ENCODE results near the gene CDH4. TPM values are rescaled to one million over a fixed set of nuclear protein-coding genes. Genes with fewer than 3 reads are reported as not detected.

CDH4 gene
- total RNA-seq, 1 donor from 2014 or later: 22.3 TPM

DNA sequence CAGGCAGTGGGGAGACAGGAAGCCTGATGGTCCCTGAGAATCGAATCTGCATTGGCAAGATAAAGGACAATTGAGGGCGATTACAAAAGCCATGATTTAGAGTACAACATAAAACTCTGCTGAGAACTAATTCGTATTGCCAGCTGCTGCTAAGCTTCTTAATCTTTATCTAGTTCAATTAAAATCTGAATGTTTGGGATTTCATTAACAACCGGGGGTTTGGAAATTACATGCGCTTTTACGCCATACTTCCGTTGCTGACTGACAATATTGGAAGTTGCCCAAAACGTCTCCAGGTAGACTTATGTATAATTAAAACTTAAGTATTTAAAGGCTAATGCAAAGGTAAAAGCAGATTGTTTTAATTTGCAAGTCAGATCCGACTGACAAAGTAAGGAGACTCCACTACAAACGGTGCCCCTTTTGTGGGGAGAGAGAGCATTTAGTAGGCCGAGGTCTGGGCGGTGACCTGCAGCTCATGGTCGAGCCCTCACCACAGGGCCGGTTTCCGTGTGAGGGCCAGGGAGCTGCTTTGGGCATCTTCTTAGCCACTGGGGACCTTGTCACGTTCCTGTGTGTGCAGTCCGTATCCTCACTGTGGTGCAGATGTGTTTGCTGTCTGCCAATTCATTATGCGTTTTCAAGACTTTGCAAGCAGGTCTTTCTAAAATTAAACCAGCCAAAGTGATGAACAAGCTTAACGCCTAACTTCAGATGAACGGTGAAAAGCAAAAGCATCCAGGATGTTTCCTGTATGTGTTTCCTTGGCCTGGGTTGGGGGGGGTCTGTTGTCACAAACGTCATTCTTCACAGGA, 49.9 kb downstream of the CDH4 start:
- DNase-seq: no peak

DNA sequence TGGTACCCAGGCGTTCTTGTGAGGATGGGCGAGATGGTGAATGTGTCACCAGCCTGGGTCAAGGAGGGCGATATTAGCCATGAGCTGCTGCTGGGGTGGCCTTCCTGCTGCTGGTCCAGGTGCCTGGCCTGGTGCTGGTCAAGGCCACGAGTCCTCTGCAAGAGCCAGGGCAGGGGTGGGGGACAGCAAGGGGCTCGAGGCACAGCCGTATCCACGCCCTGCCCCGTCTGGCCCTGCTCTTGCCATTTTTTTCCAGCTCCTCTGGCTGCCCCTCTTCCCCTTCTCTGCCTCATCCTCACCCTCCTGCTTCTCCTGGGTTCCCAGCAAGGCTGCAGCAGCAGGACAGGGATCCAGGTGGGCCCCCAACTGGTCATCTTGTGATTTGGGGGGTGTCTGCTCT, 51.2 kb downstream of the CDH4 start:
- no peak for DNase-seq

DNA sequence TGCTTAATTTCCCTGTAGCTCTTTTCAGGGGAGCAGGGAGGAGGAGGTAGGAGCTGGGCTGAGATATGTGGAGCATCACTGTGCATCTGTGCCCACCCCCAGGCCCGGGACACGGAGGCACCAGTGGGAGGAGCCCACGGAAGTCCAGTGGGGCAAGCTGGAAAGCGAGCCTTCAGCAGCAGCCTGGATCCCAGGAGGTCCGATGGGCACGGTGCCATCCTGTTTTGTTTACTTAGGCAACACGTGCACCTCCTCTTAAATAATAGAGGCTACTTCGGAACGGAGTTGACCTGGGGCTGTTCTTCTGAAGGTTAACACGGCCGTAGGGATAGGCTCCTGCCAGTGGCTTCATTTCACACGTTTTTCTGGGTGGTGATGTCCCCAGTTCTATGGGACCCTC, 51.6 kb downstream of the CDH4 start:
- no peak for DNase-seq

GRCh38 chr20:61304750-61305149, 52.7 kb downstream of the CDH4 start:
- DNase-seq: no peak

DNA sequence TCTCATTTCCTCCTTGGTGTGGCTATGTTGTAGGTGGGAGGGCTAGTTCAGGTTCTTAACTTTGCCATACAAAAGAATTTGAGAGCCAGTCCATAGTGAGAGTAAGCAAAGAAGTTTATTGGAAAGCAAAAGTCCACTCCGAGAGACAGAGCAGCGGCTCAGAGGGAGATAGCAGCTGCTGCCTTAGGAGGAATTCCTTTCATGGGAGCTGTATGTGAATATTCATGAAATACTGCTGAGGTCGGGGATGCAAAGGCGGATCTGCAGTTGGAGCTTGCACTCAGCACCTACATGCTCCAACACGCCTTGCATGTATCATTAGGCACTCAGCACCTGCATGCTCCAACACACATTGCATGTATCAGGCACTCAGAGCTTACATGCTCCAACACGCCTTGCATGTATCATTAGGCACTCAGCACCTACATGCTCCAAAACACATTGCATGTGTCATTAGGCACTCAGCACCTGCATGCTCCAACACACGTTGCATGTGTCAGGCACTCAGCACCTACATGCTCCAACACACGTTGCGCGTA, 54.9 kb downstream of the CDH4 start:
- no peak for DNase-seq

- no peak for DNase-seq
Measured at GRCh38 chr20:61307686-61308476, 55.8 kb downstream of the CDH4 start.

DNA sequence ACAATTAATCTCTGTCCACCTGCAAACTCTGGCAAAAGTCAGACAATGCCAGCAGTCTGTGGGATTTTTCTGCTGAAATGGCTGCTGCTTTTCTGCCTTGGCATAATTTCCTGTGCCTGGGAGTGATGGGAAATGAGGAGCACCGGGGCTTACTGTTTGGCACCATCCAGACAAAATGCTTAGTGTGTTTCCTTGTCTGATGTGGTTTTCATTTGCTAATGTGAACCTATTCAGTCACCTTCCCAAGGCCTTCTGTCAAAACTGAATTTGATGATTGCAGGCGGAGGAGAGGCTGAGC, 56.4 kb downstream of the CDH4 start:
- no peak for DNase-seq

- DNase-seq: no peak
Measured at GRCh38 chr20:61310954-61311353, 58.9 kb downstream of the CDH4 start.

- DNase-seq: no peak
Measured at GRCh38 chr20:61311656-61312387, 59.8 kb downstream of the CDH4 start.

DNA sequence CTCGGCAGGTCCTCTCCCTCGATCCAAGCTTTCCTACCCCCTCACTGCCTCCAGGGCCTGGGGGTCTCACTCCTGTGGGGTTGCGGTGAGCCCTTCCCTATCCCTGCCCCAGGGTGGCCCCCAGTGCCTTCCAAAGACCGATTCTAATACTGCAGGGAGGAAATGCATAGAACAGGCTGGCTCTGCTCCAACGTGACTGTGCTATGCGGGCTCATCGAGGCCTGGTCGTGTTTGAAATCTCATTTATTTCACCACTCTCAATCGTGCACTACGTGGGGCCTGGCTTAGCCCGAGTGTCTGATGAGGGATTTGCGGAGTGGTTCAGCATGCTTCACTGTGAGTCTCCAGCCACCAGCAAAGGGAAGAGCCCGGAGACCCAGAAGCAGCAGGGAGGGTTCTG, 60.9 kb downstream of the CDH4 start:
- DNase-seq: no peak

DNA sequence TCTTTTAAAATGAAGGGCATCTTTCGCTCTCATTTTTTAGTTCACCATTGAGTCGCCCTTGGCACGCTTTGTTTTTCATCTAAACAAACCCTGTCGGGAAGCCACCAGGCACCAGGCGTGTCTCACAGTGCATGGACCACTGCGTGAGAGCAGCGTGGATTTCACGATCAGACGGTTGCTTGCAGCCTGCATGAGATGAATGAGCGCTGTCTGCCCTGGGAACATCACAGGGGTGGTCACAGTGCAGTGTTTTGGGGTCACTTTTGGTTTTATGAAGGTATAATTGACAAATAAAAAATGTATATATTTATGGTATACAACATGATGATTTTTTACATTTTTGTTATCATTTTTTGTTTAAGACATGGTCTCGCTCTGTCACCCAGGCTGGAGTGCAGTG, 61.3 kb downstream of the CDH4 start:
- DNase-seq: no peak

DNA sequence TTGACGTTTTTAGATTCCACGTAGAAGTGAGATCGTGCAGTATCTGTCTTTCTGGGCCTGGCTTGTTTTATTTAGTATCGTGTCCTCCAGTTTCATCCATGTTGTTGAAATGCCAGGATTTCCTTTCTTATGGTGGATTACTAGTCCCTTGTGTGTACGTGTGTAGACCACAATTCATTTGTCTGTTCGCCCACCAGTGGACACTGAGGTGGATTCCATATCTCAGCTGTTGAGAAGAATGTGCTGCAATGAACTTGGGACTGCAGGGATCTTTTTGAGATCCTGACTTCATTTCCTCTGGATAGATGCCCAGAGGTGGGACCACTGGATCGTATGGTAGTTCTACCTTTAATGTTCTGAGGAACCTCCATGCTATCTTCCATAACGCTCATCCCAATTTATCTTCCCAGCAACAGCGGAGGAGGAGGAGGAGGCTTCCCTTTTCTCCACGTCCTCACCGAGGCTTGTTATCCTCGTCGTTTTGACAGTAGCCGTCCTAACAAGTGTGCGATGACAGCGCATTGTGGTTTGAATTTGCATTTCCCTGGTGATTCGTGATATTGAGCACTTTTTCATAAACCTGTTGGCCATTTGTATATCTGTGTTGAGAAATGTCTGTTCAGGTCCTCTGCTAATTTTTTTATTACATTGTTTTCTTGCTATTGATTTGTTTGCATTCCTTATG, 62.4 kb downstream of the CDH4 start:
- no peak for DNase-seq

DNA sequence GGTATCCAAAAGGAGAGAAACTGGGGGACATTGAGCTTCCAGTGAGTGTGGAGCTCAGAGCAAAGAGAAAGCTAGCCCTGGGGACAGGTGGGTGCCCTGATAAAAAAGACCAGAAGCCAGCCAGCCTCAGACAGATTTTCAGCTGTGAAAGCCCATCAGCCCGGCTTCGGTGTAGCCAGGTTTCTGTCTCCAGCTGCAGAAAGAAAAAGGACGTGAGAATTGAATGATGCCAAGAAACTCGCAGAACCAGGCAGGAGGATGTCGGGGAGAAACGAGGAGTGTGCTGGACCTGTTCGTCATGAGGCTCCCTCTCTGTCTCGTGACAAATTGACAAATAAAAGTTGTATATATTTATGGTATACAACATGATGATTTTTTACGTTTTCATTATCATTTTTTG, 63.3 kb downstream of the CDH4 start:
- no peak for DNase-seq

- DNase-seq: no peak
Measured at GRCh38 chr20:61316346-61316745, 64.3 kb downstream of the CDH4 start.

DNA sequence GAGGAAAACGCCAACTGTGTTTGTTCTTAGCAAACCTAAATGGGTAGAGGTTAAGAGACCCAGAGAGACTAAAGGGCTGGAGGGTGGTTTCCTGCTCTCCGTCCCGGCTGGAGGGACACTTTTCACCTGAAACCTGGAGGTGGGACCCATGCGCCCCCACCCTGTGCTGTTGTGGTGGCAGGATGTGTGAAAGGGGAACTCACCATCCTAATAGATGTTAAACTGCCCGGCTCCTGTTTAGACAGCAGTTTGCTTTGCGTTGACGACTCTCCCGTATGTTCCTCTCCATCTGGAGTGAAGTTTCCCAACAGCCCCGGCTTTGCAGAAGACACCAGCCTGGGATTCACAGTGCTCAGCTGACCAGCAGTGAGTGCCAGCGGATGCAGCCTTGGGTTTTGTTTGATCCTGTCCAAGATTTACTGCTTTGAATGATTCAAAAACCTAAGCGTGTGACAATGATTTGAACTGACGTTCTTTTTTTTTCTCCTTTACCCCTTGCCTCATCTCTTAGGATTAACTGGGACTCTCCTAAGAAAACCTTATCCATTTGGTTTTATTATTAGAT, 66.0 kb downstream of the CDH4 start:
- no peak for DNase-seq

- no peak for DNase-seq
Measured at GRCh38 chr20:61320691-61321425, 68.8 kb downstream of the CDH4 start.

DNA sequence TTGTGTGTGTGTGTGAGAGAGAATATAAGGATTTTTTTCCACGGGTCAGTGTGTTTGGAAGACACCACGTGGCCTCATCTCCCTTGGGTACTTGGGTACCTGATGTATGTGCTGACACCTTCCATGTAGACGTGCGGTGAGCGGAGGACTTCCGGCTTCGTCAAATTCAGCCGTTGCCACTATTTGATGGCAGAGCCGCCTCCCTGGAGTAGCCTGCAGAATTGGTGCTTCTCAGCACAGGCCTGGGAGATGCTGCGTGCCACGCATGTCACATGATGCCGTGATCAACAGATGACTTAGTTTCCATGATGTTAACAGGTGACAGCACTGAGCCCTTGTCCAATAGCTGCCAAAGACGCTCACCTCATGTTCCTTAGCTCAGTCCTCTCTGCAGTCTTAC, 69.4 kb downstream of the CDH4 start:
- DNase-seq: no peak

DNA sequence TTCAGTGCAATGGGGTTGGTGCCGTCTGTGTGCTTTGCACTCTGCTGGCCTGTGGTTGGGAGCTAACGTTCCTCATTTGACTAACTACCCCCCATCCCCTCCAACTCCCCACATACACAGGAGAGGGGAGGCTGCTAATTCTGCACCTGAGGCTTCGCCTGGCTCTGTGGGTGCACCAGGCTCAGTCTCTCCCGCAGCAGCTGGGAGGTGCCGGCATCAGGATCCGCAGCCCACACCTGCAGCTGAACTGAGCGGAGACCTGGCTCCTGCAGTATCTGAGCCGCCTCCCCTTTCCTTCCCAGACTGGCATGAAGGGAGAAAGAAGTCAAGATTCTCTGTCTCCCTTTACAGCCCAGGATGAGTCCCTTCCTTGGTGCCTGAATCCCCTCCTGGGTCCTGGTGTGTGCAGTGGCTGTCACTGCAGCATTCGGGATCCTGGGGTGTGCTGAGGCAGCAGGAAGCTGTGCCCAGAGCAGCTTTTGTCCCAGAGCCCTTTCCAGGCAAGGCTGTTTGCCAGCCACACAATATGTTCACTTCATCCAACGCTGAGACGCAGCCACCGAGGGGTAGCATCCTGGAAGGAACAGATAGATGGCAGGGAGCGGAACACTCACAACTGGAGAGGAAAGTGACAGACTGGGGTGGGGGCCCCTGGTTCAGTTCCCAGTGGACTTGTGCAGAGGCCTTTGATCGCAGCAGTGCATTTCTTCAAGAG, 70.2 kb downstream of the CDH4 start:
- no peak for DNase-seq

DNA sequence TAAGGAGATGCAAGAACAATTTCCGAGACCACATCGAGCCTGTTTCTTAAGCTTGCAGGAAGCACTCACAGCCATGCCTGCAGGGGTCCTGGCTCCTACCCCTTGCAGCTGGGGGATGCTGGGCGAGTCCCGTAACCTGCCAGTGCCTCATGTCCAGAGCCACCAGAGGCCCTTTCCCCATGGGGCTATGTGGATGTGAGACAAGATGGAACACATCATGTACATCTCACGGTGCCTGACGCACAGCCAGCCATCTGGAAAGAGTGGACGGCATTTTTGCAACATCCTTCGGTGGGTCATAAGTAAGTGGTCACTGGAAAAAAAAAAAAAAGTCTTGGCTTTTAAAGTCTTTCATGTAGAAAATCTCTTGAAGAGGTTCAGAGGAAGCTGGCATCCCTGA, 72.8 kb downstream of the CDH4 start:
- DNase-seq: no peak

- DNase-seq: no peak
Measured at GRCh38 chr20:61325718-61326117, 73.7 kb downstream of the CDH4 start.
